GM23338 (cell line): Measurements from ENCODE around the gene SPARC. TPM values are rescaled to one million over a fixed set of nuclear protein-coding genes. Genes with fewer than 3 reads are reported as not detected.

Experiments used
- ATAC-seq: fragments of 200-7000 bp; cut with Tn5 transposase; 3 replicates; pipeline ENCODE4 v1.9.1; 2020
- DNase-seq: peaks from one replicate; pipeline ENCODE4 v3.0.0-alpha.2; 2015; ENCODE audit warnings: low spot score
- H2AFZ ChIP-seq: fragments of 200-600 bp; sonication (generic); 2 replicates; pipeline ENCODE4 v1.8.0; 2016; ENCODE audit warnings: antibody characterized with exemption, mild to moderate bottlenecking, moderate library complexity
- H3F3A ChIP-seq: fragments of 200-600 bp; sonication (generic); replicated peaks from 2 replicates; pipeline ENCODE4 v1.8.0; 2017; ENCODE audit warnings: antibody characterized with exemption, mixed run types, low read depth
- H3K27ac ChIP-seq: fragments of 200-600 bp; sonication (generic); 2 replicates; pipeline ENCODE4 v1.6.1; 2016; ENCODE audit warnings: low read depth
- H3K27me3 ChIP-seq: fragments of 200-600 bp; sonication (generic); 2 replicates; pipeline ENCODE4 v1.8.0; 2016; ENCODE audit warnings: mild to moderate bottlenecking, mixed run types, moderate library complexity; ENCODE audit not compliant: insufficient read depth
- H3K36me3 ChIP-seq: fragments of 200-600 bp; sonication (generic); 2 replicates; pipeline ENCODE4 v1.8.0; 2016; ENCODE audit warnings: mild to moderate bottlenecking; ENCODE audit not compliant: insufficient read depth
- H3K4me1 ChIP-seq: fragments of 200-600 bp; sonication (generic); 2 replicates; pipeline ENCODE4 v1.8.0; 2016; ENCODE audit warnings: mild to moderate bottlenecking, moderate library complexity; ENCODE audit not compliant: insufficient read depth
- H3K4me2 ChIP-seq: fragments of 200-600 bp; sonication (generic); 2 replicates; pipeline ENCODE4 v1.7.1; 2017; ENCODE audit warnings: mixed run types
- H3K4me3 ChIP-seq: fragments of 200-600 bp; sonication (generic); 2 replicates; pipeline ENCODE4 v1.6.1; 2016; ENCODE audit warnings: mixed run types
- H3K79me2 ChIP-seq: fragments of 200-600 bp; sonication (generic); replicated peaks from 2 replicates; pipeline ENCODE4 v1.8.0; 2017; ENCODE audit warnings: mild to moderate bottlenecking; ENCODE audit not compliant: insufficient read depth
- H3K9me2 ChIP-seq: fragments of 200-600 bp; sonication (generic); 2 replicates; pipeline ENCODE4 v1.8.0; 2017; ENCODE audit not compliant: insufficient read depth
- H4K20me1 ChIP-seq: fragments of 200-600 bp; sonication (generic); replicated peaks from 2 replicates; pipeline ENCODE4 v1.8.0; 2017; ENCODE audit warnings: mild to moderate bottlenecking; ENCODE audit not compliant: insufficient read depth
- H3K27ac Mint-ChIP-seq: 2 replicates; pipeline ENCODE4 v1.8.0; 2020; ENCODE audit warnings: inconsistent platforms, mild to moderate bottlenecking, moderate library complexity, mixed read lengths
- H3K27me3 Mint-ChIP-seq: 3 replicates; pipeline ENCODE4 v1.8.0; 2022; ENCODE audit warnings: low read depth, mild to moderate bottlenecking, moderate library complexity, mixed read lengths, inconsistent platforms; ENCODE audit not compliant: insufficient read depth, poor library complexity
- H3K36me3 Mint-ChIP-seq: 3 replicates; pipeline ENCODE4 v1.8.0; 2021; ENCODE audit warnings: low read depth, mild to moderate bottlenecking, inconsistent platforms, moderate library complexity, mixed read lengths
- H3K4me1 Mint-ChIP-seq: 3 replicates; pipeline ENCODE4 v1.8.0; 2020; ENCODE audit warnings: mild to moderate bottlenecking, inconsistent platforms, mixed read lengths
- H3K4me3 Mint-ChIP-seq: 3 replicates; pipeline ENCODE4 v1.8.0; 2021; ENCODE audit warnings: moderate library complexity, mild to moderate bottlenecking, inconsistent platforms, mixed read lengths
- H3K9me3 Mint-ChIP-seq: 3 replicates; pipeline ENCODE4 v1.8.0; 2020; ENCODE audit warnings: moderate library complexity, mild to moderate bottlenecking, inconsistent platforms, mixed read lengths
- CREB1 ChIP-seq: fragments of 250-450 bp; sonication (Bioruptor Pico); IDR thresholded peaks from 2 replicates; pipeline ENCODE4 v1.5.0; 2020; ENCODE audit warnings: low read depth, mild to moderate bottlenecking, moderate library complexity
- CTCF ChIP-seq, 2 experiments: fragments of 200-600 bp in 1 of 2; sonication (generic) in 1 of 2; conservative IDR thresholded peaks; 2 replicates each; pipeline versions ENCODE4 v1.5.1 to v1.6.1; 2016 to 2017; ENCODE audit warnings: antibody characterized with exemption in 2 of 2, low read depth in 2 of 2, mild to moderate bottlenecking in 2 of 2, moderate library complexity in 1 of 2
- ETS1 ChIP-seq: IDR thresholded peaks from 2 replicates; pipeline ENCODE4 v1.6.1; 2016; ENCODE audit warnings: antibody characterized with exemption
- EZH2 ChIP-seq: fragments of 200-600 bp; sonication (generic); IDR thresholded peaks from one replicate; pipeline ENCODE4 v1.8.0; 2017; ENCODE audit warnings: antibody characterized with exemption, mild to moderate bottlenecking, low read depth; ENCODE audit not compliant: unreplicated experiment
- EZH2phosphoT487 ChIP-seq: fragments of 200-600 bp; sonication (generic); IDR thresholded peaks from one replicate; pipeline ENCODE4 v1.8.1; 2018; ENCODE audit warnings: antibody characterized with exemption; ENCODE audit not compliant: unreplicated experiment
- JUNB ChIP-seq: IDR thresholded peaks from one replicate; pipeline ENCODE4 v1.6.1; 2016; ENCODE audit warnings: antibody characterized with exemption; ENCODE audit not compliant: unreplicated experiment
- NANOG ChIP-seq: IDR thresholded peaks from 2 replicates; pipeline ENCODE4 v1.6.1; 2016; ENCODE audit warnings: antibody characterized with exemption, borderline replicate concordance
- POLR2AphosphoS5 ChIP-seq: IDR thresholded peaks from 2 replicates; pipeline ENCODE4 v1.6.1; 2016; ENCODE audit warnings: antibody characterized with exemption, low read depth
- REST ChIP-seq: IDR thresholded peaks from one replicate; pipeline ENCODE4 v1.6.1; 2018; ENCODE audit warnings: antibody characterized with exemption; ENCODE audit not compliant: unreplicated experiment
- STAT1 ChIP-seq: IDR thresholded peaks from one replicate; pipeline ENCODE4 v1.6.1; 2016; ENCODE audit warnings: antibody characterized with exemption; ENCODE audit not compliant: unreplicated experiment
- ZNF114 ChIP-seq: fragments of 250-450 bp; sonication (Bioruptor Pico); IDR thresholded peaks from 2 replicates; pipeline ENCODE4 v1.5.0; 2020; ENCODE audit warnings: mild to moderate bottlenecking, moderate library complexity
- ZNF331 ChIP-seq: fragments of 250-450 bp; sonication (Bioruptor Pico); IDR thresholded peaks from 2 replicates; pipeline ENCODE4 v1.5.0; 2020; ENCODE audit warnings: low read depth, mild to moderate bottlenecking, moderate library complexity
- ZNF462 ChIP-seq: fragments of 250-450 bp; sonication (Bioruptor Pico); IDR thresholded peaks from 2 replicates; pipeline ENCODE4 v1.5.0; 2020; ENCODE audit warnings: mild to moderate bottlenecking, moderate library complexity
- polyA plus RNA-seq: library from polyadenylated mRNA; unstranded; fragments of >200 nt; fragmentation: Nextera tagmentation; extraction: Ambion mirVana; gene quantifications from 2 replicates; pipeline ENCODE4 v1.2.1, GENCODE V29; 2016
- total RNA-seq: library from RNA; depleted of rRNA; stranded (reverse); fragments of >200 nt; shearing (Covaris generic); gene quantifications from 2 replicates; pipeline ENCODE4 v1.2.3, GENCODE V29; 2014

The SPARC gene
- total and polyA plus RNA-seq, 2 experiments from 2014 or later: 218 to 225 TPM

- no peak overlapping the region for H3K4me2 ChIP-seq
- H3K36me3 Mint-ChIP-seq: no peaks in the 10 kb centered on the region; the same call in 2 of the 3 replicates
- no peak overlapping the region for H2AFZ ChIP-seq
- H3K36me3 ChIP-seq: no peaks in the 10 kb centered on the region
- H3K27ac ChIP-seq: no peak overlapping the region
- H3F3A ChIP-seq: no peaks in the 10 kb centered on the region
- H3K4me3 ChIP-seq: no peak overlapping the region
- H3K4me3 Mint-ChIP-seq: no peak overlapping the region
- DNase-seq (no peak), ATAC-seq (no peak)
- no peaks in the 10 kb centered on the region for H3K9me3 Mint-ChIP-seq
- no peaks in the 10 kb centered on the region for H3K9me2 ChIP-seq
- H3K4me1 ChIP-seq: no peaks in the 10 kb centered on the region
- TF ChIP-seq EZH2 (no peak), NANOG (no peak), ZNF462 (no peak), CREB1 (CRISPR knock-in tag) (no peak), ZNF331 (no peak), EZH2phosphoT487 (no peak), POLR2AphosphoS5 (no peak), ZNF114 (CRISPR knock-in tag) (no peak), STAT1 (no peak), REST (no peak), CTCF (conservative IDR thresholded peaks at IDR 0.05; ENCODE audit: low read depth in 2 of 2) (no peak), JUNB (no peak), ETS1 (no peak)
- no peaks in the 10 kb centered on the region for H3K27me3 ChIP-seq
- no peaks in the 10 kb centered on the region for H4K20me1 ChIP-seq
- H3K27ac Mint-ChIP-seq: no peak overlapping the region
- H3K79me2 ChIP-seq: no peaks in the 10 kb centered on the region
- peaks cover 7% of the 10 kb centered on the region; the same call in 1 of the 3 replicates for H3K4me1 Mint-ChIP-seq
- H3K27me3 Mint-ChIP-seq: no peaks in the 10 kb centered on the region
Observed at GRCh38 chr5:151706906-151707305, 20.2 kb upstream of the SPARC start.
